Body of pancreas (tissue), 4 donors: ENCODE data around the gene LEP. TPM values are rescaled to one million over a fixed set of nuclear protein-coding genes. Genes with fewer than 3 reads are reported as not detected.

Source experiments
- ATAC-seq: fragments of 150-250 bp; one replicate; pipeline ENCODE4 v1.9.1; 2016
- DNase-seq, 4 donors: peaks; one replicate each; pipeline ENCODE4 v3.0.0-alpha.2; 2019
- H3K27ac ChIP-seq, 4 donors: fragments of 200-600 bp; sonication (generic); 1 replicate in 3 of 4; 2 replicates in 1 of 4; pipeline versions ENCODE4 v1.5.1 to v1.6.1; 2016 to 2019; ENCODE audit warnings: mild to moderate bottlenecking in 1 of 4, mixed read lengths in 1 of 4, moderate library complexity in 1 of 4
- H3K27me3 ChIP-seq, 2 donors: fragments of 200-600 bp; sonication (generic); one replicate each; pipeline ENCODE4 v1.6.0; 2016; ENCODE audit warnings: mild to moderate bottlenecking in 1 of 2
- H3K36me3 ChIP-seq, 2 donors: fragments of 200-600 bp; sonication (generic); replicated peaks in 1 of 2; 2 replicates each; pipeline ENCODE4 v1.5.1; 2016; ENCODE audit warnings: low read depth in 2 of 2; ENCODE audit not compliant: insufficient read depth in 1 of 2
- H3K4me1 ChIP-seq: fragments of 200-600 bp; sonication (generic); one replicate; pipeline ENCODE4 v1.6.0; 2016
- H3K4me3 ChIP-seq, 2 donors: fragments of 200-600 bp; sonication (generic); 1 replicate in 1 of 2; 2 replicates in 1 of 2; pipeline ENCODE4 v1.5.1; 2016 to 2019
- H3K9me3 ChIP-seq, 3 donors: fragments of 200-600 bp; sonication (generic); 1 replicate in 2 of 3; 2 replicates in 1 of 3; pipeline ENCODE4 v1.5.1; 2016
- POLR2A ChIP-seq, 3 donors: fragments of 450-650 bp; IDR thresholded peaks; one replicate each; pipeline ENCODE4 v1.6.1; 2016; ENCODE audit warnings: antibody characterized with exemption in 3 of 3, mild to moderate bottlenecking in 2 of 3
- WGBS, 2 donors: methylation state at CpG; one replicate each; pipeline ENCODE4 v1.1.5; 2017; 5-methylcytosine and 5-hydroxymethylcytosine counted together
- intact Hi-C: fragments of 100-400 bp; cut with DNase I; formaldehyde crosslinking; loops from one replicate; pipeline ENCODE4 v1.15.1; 2023
- total RNA-seq, 2 donors: library from RNA; depleted of rRNA; stranded (reverse); fragments of >200 nt; gene quantifications; one replicate each; pipeline ENCODE4 v1.1.0, GENCODE V29; 2016
- TF ChIP-seq, protein P1 (sequence below), 7 experiments: fragments of 450-650 bp in 4 of 7; fragments of 200-600 bp in 3 of 7; sonication (generic) in 3 of 7; IDR thresholded peaks; one replicate each; pipeline ENCODE4 v1.5.1; 2016 to 2019; ENCODE audit warnings: antibody characterized with exemption in 7 of 7

Gene LEP
- 10 to 100 TPM in 1 of 2 donors, 1 to 10 TPM in 1; 1.8 to 72.8 TPM for total RNA-seq

GRCh38 chr7:128240696-128241386 lies at the start of gene LEP:
LEP (plus strand) TSS chr7:128241278; CDS start chr7:128252019, 10,741 bp downstream.
- Histone ChIP-seq H3K27me3 (peaks cover 0 to 9% of the 10 kb centered on the region in 2 donors), H3K27ac (no peak within 1 kb of the TSS), H3K4me1 (no peaks in the 10 kb centered on the region), H3K4me3 (no peak within 1 kb of the TSS), H3K9me3 (peaks cover 0 to 18% (median 0%) of the 10 kb centered on the region in 3 donors), H3K36me3 (no peaks in the 10 kb centered on the region)
- whole genome bisulfite sequencing, 2 donors = 5 to 22% methylated on average over 8 to 38 of the region's 67 CpGs
- ATAC-seq = no peak
- TF ChIP-seq, protein P1, sequence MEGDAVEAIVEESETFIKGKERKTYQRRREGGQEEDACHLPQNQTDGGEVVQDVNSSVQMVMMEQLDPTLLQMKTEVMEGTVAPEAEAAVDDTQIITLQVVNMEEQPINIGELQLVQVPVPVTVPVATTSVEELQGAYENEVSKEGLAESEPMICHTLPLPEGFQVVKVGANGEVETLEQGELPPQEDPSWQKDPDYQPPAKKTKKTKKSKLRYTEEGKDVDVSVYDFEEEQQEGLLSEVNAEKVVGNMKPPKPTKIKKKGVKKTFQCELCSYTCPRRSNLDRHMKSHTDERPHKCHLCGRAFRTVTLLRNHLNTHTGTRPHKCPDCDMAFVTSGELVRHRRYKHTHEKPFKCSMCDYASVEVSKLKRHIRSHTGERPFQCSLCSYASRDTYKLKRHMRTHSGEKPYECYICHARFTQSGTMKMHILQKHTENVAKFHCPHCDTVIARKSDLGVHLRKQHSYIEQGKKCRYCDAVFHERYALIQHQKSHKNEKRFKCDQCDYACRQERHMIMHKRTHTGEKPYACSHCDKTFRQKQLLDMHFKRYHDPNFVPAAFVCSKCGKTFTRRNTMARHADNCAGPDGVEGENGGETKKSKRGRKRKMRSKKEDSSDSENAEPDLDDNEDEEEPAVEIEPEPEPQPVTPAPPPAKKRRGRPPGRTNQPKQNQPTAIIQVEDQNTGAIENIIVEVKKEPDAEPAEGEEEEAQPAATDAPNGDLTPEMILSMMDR (IDR thresholded peaks at IDR 0.05) = no peak
- TF ChIP-seq POLR2A (IDR thresholded peaks at IDR 0.05) = no peak
- DNase-seq = no peak
- intact Hi-C loops = no loop called here

DNA sequence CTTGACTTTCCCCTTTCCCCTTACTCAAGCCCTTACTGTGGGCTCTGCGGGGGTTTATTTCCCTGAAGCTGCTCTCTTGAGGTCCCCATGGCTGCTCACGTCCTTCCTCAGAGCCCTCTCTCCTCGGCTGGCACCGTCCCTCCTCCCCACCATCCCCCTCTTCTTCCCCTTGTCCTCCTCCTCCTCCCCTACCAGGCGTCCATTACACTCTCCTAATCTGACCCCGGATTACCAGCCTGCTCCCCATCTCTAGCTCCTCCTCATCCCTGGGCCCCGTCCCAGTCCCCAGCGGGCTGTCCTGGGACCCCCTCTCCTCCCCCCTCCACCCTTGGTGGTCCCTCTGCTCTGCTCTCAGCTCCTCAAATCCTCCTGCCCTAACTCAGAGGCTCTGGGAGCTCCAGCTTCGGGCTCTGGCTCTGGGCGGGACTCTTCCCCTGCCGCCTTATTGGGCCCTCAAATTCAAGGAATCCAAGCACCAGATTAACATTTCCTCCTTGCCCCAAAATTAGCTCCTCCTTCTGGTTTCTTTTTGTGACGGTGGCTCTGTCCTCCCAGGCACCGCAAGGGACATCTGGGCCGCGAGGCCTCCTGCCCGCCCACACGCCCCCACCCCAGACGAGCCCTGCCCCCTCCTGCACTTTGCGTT lies 48.5 kb upstream of the LEP start:
- DNase-seq = no peak
- ATAC-seq = no peak
- Histone ChIP-seq H3K9me3 (peaks cover 0 to 7% (median 0%) of the 10 kb centered on the region in 3 donors), H3K27ac (no peak overlapping the region), H3K36me3 (no peaks in the 10 kb centered on the region), H3K4me1 (no peaks in the 10 kb centered on the region), H3K4me3 (no peak overlapping the region), H3K27me3 (no peaks in the 10 kb centered on the region)
- TF ChIP-seq, protein P1 (IDR thresholded peaks at IDR 0.05) = no peak
- TF ChIP-seq POLR2A (IDR thresholded peaks at IDR 0.05) = no peak
- intact Hi-C loops = no loop called here
- WGBS, 2 donors = 44 to 49% methylated on average over 19 of the region's 19 CpGs

DNA sequence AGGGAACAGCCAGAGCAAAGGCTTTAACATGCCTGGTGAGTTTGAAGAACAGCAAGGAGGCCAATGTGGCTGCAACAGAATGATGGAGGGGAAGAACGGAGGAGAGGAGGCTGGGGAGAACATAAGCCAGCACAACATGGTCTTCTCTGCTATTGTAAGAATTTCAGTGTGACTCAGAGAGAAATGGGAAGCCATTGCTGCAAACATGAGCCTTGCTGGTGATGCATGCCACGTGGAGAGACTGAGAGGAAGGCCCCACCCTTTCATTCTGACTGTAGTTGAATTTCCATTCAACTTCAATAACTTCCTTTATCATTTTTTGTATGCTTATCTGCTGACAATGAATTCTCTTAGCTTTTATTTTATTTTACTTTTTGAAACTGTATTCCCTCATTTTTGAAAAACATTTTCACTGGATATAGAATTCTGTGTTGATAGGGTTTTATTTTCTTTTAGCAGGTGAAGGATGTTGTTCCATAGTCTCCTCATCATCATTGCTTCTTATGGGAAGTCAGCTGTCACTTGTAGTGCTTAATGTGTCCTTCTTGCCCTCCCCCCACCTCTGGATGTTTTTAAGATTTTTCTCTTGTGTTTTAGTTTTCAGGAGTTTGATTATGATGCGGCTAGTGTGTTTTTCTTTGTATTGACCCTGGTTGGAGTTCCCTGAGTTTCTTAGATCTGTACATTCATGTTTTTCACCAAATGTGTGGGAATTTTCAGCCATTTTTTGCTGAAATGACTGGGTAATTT lies 46.4 kb upstream of the LEP start:
- no peak overlapping the region for H3K27ac ChIP-seq
- ATAC-seq (no peak), DNase-seq (no peak)
- H3K4me1 ChIP-seq = no peaks in the 10 kb centered on the region
- H3K4me3 ChIP-seq = no peak overlapping the region
- intact Hi-C loops = no loop called here
- no peaks in the 10 kb centered on the region for H3K27me3 ChIP-seq
- no peak for TF ChIP-seq POLR2A (IDR thresholded peaks at IDR 0.05)
- TF ChIP-seq, protein P1 (IDR thresholded peaks at IDR 0.05) = no peak
- peaks cover 0 to 7% (median 0%) of the 10 kb centered on the region in 3 donors for H3K9me3 ChIP-seq
- no peaks in the 10 kb centered on the region for H3K36me3 ChIP-seq
- WGBS, 2 donors = 62 to 65% methylated on average over 3 of the region's 3 CpGs

GRCh38 chr7:128197589-128197988 lies 43.5 kb upstream of the LEP start:
- peaks cover 0 to 7% (median 0%) of the 10 kb centered on the region in 3 donors for H3K9me3 ChIP-seq
- H3K27me3 ChIP-seq = no peaks in the 10 kb centered on the region
- no peak for ATAC-seq
- H3K36me3 ChIP-seq = no peaks in the 10 kb centered on the region
- peaks cover 9% of the 10 kb centered on the region for H3K4me1 ChIP-seq
- no peak for TF ChIP-seq POLR2A (IDR thresholded peaks at IDR 0.05)
- TF ChIP-seq, protein P1 (IDR thresholded peaks at IDR 0.05) = no peak
- 100% methylated on average over 1 of the region's 1 CpG for WGBS, 2 donors
- no peak overlapping the region for H3K27ac ChIP-seq
- no peak for DNase-seq
- intact Hi-C loops = no loop called here
- H3K4me3 ChIP-seq = no peak overlapping the region
